ENCODE results near the gene OR2T1.
"Not testable (repeated sequence)": the region's sequence is repeated elsewhere in the genome, so short reads cannot be mapped to it uniquely, and the experiment has no call there.

GRCh38 chr1:248432201-248432600 is 29.4 kb downstream of the OR2T1 start:
- TF ChIP-seq CTCF (IDR thresholded peaks at IDR 0.05 in 2 of 3, conservative IDR thresholded peaks at IDR 0.05 in 1 of 3; ENCODE audit: insufficient read depth in 2 of 3, low read depth in 1 of 3, low read length in 3 of 3); MYNN (IDR thresholded peaks at IDR 0.05); MYNN (CRISPR knock-in tag; IDR thresholded peaks at IDR 0.05); CBX2 (IDR thresholded peaks at IDR 0.05; ENCODE audit: insufficient read depth, low read length, poor library complexity, severe bottlenecking); SETDB1 (IDR thresholded peaks at IDR 0.05; ENCODE audit: low read length); GTF2F1 (IDR thresholded peaks at IDR 0.05; ENCODE audit: low read depth, low read length); CREM (IDR thresholded peaks at IDR 0.05; ENCODE audit: low read depth); FOXK1 (CRISPR knock-in tag; IDR thresholded peaks at IDR 0.05; ENCODE audit: borderline replicate concordance); ZNF146 (CRISPR knock-in tag; IDR thresholded peaks at IDR 0.05; ENCODE audit: unreplicated experiment): not testable (repeated sequence)
